CD4-positive, alpha-beta T cell treated with Interleukin-17A for 4 hours (primary cell): ENCODE data around the gene PAN3.

Experiments
- DNase-seq: peaks from one replicate; pipeline ENCODE4 v3.0.0-alpha.2; 2020; ENCODE audit warnings: mixed read lengths

Gene PAN3

DNA sequence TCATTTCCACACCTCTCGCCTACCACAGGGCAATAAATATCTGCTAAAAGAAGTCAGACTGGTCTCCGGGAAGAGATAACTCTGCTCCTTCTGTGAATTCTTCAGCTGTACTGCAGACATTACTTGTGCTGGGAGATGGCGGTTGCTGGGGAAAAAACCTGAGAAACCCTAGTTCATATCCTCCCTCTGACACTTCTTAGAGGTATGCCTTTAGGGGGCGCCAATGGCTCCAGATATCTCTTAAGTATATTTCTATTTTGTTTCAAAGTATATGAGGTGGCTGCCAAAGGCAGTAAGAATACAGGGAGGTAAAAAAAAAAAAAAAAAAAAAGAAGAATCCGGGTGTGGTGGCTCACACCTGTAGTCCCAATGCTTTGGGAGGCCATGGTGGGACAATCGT lies 175.2 kb downstream of the PAN3 start:
- DNase-seq: no peak

DNA sequence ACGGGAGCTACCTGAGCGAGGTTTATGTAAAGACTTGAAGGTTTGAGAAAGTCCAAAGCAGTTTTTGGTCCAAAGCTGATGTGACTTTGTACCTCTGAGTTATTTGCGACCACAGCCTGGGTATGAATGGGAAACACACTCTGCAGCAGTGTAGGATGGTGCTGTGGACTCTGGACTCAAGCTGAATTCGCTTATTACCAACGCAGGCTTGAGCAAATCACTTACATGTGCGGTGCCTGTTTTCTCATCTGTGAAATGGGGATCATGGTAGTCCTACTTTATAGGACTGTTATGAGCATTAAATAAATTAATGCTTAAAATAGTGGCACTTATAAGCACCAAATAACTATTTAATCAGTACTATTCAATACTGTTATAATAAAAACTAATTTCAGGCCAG lies 176.5 kb downstream of the PAN3 start:
- DNase-seq: no peak

- no peak for DNase-seq
Observed at GRCh38 chr13:28316129-28316528, 177.8 kb downstream of the PAN3 start.

DNA sequence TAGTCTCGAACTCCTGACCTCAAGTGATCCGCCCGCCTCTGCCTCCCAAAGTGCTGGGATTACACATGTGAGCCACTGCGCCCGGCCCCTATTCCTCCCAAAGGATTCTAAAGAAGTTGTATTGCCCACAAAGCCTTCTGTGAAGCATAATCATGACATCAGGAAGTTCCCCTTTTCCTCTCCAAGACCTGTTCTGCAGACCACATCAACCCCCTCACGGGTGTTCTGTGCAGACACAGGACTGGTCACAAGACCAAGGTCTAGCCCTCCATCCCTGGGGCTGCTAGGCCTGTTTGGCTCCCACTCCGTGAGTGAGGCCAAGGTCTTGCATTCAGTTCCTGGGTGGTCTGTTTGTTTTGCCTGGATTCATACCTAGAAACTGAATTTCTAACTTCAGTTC lies 178.5 kb downstream of the PAN3 start:
- no peak for DNase-seq

- DNase-seq: no peak
Observed at GRCh38 chr13:28318496-28318895, 180.2 kb downstream of the PAN3 start.

DNA sequence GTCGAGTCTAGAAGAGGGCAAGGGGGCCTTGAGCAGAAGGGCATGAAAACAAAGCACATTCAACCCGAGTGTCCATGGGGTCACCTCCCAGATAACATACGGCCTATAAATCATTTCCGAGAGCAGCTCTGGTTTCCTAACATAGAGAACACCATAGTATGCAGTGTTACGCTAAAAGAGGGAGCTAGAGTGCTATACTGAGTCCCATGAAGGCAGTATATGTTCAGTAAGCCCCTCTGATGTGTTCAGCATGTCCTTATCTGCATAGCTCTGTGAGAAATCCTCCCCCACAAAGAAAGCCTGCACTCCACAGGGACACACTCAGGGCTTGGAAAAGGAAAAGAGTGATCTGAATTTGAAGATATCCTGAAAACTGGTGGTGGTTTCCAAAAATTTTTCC lies 181.2 kb downstream of the PAN3 start:
- DNase-seq: no peak

GRCh38 chr13:28320209-28320608 lies 181.9 kb downstream of the PAN3 start:
- no peak for DNase-seq

GRCh38 chr13:28320884-28321574 lies 182.7 kb downstream of the PAN3 start:
- no peak for DNase-seq

GRCh38 chr13:28321756-28322155 lies 183.4 kb downstream of the PAN3 start:
- no peak for DNase-seq

DNA sequence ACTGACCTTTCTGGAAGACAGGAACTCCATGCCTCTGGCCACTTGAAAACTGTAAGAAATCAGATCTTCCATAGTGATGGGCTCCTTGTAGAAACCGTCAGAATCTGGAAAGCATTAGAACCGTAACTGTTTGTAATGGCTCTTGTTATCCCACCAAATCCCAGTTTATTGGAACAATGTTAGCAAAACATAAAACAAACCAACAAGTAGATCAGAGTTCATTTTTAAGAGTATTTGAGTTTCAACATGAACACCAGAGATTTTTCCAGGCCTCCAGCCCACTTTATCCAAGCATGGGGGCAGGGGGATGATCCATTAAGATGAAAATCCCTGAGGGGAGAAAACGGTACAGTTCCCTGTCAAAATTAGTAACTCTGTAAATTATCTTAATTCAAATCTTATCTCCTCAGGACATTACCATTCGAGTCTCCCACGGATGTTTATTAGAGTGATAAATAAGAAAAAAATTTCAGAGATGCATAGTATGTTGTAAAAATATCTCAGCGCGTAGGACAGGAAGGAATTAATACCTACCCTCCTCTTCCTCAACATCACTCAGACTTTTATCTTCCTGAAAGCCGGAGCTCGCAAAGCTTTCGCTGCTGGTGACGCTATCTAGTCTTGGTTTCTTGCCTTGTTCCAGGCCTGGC lies 184.0 kb downstream of the PAN3 start:
- DNase-seq: no peak

DNA sequence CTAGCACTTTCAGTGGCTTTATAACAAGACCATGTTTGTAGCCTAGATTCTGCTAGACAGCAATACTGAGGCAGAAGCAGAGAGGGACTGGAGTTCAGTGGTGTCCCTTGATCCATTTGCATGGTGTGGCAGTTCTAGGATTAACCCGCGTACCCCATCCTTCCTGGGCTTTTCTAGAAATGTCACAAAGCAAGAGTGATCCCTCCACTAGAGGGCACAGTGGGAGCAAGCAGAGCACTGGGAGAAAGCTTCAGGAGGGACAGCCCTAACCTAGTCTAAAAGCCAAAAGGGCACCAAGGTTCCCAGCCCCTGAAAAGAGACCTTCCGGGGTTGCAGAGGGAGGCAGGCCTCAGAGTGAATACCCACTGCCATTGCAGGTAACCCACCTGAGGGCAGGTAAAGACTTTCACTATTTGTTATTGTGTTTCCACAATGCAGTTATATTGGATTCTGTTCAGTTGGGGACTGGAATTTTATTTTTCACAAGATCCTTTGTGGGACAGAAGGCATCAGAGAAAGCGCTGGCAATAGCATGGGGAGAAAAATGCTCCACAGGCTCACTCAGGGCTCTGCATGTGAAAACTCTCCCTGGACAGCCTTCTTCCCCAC lies 185.9 kb downstream of the PAN3 start:
- peak; percentile 61 for DNase-seq

DNA sequence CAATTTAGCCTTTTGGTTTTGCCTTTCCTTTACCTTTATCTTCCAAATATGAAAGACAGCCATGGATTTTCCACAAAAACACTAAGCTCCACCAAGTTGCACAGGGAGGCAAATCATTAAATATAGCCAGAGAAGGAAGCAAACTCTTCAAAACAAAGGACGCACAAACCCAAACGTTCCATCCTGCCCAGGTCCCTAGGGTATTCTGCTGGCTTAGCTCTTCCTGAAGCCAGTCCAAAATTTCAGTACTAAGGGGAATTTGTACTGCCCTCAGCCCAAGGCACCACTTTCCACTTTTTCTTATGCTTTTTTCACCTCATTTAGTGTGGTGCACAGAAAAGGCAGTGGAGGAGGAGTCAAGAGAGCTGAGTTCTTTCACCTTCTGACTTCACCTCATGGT lies 186.7 kb downstream of the PAN3 start:
- DNase-seq: no peak

DNA sequence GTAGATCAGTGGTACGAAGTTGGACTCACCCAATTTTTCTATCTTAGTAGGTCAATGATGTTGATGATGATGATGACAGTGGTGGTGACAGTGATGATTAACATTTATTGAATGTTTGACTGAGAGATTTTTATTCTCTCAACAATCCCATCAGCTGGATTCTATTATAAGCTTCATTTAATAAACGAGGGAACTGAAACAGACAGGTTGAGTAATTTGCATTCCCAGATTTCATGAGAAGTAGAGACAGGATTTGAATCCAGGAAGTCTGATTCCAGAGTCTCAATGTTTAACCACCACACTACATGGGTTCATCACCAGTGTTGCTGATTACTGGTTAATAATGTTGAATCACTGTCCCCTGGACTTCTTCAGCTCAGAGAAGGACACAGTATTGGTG lies 187.7 kb downstream of the PAN3 start:
- DNase-seq: no peak

GRCh38 chr13:28327373-28328270 lies 189.3 kb downstream of the PAN3 start:
- DNase-seq: no peak

DNA sequence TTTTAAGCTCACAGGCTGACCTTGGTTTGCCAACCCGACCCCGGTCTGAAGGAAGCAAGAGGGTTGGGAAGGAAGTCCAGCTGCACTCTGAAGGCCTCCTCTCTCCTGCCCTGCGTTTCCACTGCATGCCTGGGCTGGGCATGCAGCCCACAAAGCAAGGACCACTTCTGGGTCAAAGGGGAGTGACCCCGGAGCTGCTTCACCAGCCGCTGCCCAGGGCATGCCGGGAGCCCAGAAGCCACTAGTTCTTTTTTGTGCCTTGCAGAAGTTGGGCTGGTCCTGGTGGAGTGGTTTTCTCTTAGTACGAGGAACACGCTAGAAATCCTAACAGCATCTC lies 189.9 kb downstream of the PAN3 start:
- DNase-seq: no peak

DNA sequence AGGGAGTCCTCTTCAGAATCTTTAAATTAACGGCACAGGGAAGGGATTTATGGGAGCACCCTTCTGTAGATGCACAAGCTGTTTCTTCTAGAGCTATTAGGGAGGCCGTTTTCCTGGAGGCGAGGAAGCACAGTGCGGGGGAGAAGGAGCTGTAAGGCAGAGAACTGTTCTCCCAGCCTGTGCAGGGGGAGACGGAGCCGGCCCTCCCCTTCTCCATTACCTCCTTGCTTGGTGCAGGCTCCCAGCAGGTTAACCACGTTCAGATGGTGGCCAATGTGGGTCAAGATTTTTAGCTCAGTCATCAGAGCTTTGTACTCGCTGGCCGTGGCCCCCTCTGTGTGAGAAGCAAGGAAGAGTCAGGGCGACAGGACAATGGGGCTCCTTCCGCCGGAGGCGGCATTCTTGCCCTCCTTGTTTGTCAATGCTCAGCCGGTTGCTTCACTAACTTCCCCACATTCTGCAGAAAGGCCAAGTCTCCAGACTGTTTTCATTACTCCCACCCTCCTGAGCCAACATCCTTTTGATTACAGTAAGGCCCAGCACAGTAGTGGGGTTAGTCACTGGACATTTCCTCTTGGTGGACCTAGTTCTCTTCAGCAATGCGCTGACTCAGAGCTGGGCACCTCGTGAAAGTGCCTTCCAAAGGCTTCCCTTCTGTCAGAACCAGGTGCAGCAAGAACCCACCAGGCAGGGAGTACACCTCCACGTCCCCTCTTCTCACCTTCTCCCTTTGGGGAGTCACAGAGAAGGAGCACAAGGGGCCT lies 191.2 kb downstream of the PAN3 start:
- no peak for DNase-seq

- DNase-seq: no peak
Observed at GRCh38 chr13:28333204-28333881, 195.0 kb downstream of the PAN3 start.

DNA sequence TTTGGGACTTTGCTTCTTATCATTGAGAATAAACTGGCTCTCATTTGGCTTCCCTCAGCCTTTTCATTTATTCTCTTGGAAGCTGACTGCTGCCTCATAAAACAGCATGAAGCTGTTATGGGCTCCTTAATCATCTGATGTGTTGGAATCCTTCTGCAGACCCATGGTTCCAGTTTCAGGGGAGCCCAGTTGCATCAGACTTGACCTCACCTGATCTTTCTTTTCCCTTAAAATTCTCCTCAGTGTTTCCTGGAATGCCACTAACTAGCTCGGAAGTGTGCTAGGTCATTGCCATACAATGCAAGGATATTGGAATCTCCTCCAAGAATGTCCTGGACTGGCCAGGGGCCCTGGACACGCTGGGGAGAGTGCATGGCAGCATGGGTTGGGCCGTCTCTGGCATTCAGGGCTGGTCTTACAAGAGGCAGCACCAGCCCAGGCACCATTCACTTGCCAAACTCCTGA lies 197.9 kb downstream of the PAN3 start:
- DNase-seq: no peak

GRCh38 chr13:28337166-28338005 lies 199.0 kb downstream of the PAN3 start:
- no peak for DNase-seq

- DNase-seq: no peak
Observed at GRCh38 chr13:28338006-28338574, 199.7 kb downstream of the PAN3 start.

DNA sequence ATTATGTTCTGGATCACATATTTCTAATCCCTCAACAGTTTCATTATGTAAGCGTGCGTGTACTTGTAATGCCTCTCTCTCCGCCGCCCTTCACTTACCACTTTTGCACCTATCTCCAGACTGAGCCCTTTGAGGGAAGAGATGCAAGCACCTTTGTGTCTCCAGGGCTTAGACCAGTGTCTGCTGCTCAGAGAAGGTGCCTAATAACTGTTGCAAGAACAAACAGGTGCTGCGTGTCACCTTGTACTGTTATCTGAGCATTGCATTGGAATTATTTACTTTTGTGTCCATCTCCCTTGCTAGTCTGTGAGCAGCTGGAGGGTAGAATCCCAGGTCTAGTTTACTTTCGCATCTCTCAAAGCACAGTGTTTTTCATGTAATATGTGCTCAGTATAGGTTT lies 200.4 kb downstream of the PAN3 start:
- DNase-seq: no peak
